Neural crest cell (in vitro differentiated cells): ENCODE results near the gene AUH. TPM values are rescaled to one million over a fixed set of nuclear protein-coding genes. Genes with fewer than 3 reads are reported as not detected.
A peak's percentile ranks its signal among the peaks of the same experiment; 100 is the strongest.

Experiments used
- DNase-seq: peaks from one replicate; pipeline ENCODE4 v3.0.0; 2021; ENCODE audit warnings: low read depth, mixed read lengths, low spot score
- H3K27ac Mint-ChIP-seq: one replicate; pipeline ENCODE4 v1.8.0; 2021; ENCODE audit warnings: mild to moderate bottlenecking, mixed read lengths; ENCODE audit not compliant: unreplicated experiment
- H3K27me3 Mint-ChIP-seq: 2 replicates; pipeline ENCODE4 v1.8.0; 2021; ENCODE audit warnings: low read depth, mild to moderate bottlenecking, mixed read lengths
- H3K36me3 Mint-ChIP-seq: 2 replicates; pipeline ENCODE4 v1.8.0; 2021; ENCODE audit warnings: low read depth, mild to moderate bottlenecking, mixed read lengths
- H3K4me1 Mint-ChIP-seq: 2 replicates; pipeline ENCODE4 v1.8.0; 2021; ENCODE audit warnings: mixed read lengths
- H3K4me3 Mint-ChIP-seq: one replicate; pipeline ENCODE4 v1.8.0; 2021; ENCODE audit warnings: mild to moderate bottlenecking, mixed read lengths
- H3K9me3 Mint-ChIP-seq: 2 replicates; pipeline ENCODE4 v1.8.0; 2021; ENCODE audit warnings: mixed read lengths
- long read RNA-seq: library from polyadenylated mRNA; unstranded; transcript quantifications from one replicate; pipeline ENCODE4 v2.0.0, GENCODE V29; 2020
- total RNA-seq: library from RNA; stranded (reverse); gene quantifications from 2 replicates; pipeline ENCODE4 v1.2.1, GENCODE V29; 2021
- TF ChIP-seq, protein P1 (sequence below): fragments of 200-600 bp; sonication (generic); conservative IDR thresholded peaks from 2 replicates; pipeline ENCODE4 v1.5.0; 2021; ENCODE audit warnings: antibody characterized with exemption, mild to moderate bottlenecking

The AUH gene, protein sequence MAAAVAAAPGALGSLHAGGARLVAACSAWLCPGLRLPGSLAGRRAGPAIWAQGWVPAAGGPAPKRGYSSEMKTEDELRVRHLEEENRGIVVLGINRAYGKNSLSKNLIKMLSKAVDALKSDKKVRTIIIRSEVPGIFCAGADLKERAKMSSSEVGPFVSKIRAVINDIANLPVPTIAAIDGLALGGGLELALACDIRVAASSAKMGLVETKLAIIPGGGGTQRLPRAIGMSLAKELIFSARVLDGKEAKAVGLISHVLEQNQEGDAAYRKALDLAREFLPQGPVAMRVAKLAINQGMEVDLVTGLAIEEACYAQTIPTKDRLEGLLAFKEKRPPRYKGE
- 10.8 and 10.9 TPM in 2 replicates for total RNA-seq
- long read RNA-seq, partial matches to known transcripts = 1 of 3 reads
- long read RNA-seq, other reads (novel, unspliced or antisense) = 1 of 3 reads

DNA sequence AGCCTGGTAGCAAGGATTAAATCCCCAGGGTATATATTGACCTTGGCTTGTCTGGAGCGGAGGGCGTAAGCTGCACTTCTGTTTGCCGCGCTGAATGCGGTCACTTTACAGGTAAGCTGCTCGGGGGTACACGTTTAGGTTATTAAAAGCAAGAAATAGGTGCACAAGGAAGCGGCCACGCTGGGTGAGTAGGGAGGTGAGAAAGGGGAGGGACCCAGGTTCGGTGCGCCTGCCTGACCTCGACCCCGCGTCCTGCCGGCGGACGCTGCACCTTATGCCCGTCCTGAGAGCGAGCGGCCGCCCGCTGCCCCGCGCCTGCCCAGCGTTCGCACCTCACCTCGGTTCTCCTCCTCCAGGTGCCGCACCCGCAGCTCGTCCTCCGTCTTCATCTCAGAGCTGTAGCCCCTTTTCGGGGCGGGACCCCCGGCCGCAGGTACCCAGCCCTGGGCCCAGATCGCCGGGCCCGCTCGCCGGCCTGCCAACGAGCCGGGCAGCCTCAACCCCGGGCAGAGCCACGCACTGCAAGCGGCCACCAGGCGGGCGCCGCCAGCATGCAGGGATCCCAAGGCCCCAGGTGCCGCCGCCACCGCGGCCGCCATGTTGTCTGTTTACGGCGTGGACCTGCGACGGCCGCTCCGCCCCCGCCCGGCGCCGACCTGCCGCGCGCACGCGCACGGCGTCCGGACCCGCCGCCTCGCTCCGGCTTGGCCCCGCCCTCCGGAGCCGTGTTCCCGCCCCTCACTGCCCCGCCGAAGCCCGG, at the start of gene AUH:
Gene AUH (minus strand): TSS at position 628 of the 760 bp plus-strand sequence. CDS start 29 bp downstream, at position 599.
- no peaks in the 10 kb centered on the region for H3K36me3 Mint-ChIP-seq
- TF ChIP-seq, protein P1, sequence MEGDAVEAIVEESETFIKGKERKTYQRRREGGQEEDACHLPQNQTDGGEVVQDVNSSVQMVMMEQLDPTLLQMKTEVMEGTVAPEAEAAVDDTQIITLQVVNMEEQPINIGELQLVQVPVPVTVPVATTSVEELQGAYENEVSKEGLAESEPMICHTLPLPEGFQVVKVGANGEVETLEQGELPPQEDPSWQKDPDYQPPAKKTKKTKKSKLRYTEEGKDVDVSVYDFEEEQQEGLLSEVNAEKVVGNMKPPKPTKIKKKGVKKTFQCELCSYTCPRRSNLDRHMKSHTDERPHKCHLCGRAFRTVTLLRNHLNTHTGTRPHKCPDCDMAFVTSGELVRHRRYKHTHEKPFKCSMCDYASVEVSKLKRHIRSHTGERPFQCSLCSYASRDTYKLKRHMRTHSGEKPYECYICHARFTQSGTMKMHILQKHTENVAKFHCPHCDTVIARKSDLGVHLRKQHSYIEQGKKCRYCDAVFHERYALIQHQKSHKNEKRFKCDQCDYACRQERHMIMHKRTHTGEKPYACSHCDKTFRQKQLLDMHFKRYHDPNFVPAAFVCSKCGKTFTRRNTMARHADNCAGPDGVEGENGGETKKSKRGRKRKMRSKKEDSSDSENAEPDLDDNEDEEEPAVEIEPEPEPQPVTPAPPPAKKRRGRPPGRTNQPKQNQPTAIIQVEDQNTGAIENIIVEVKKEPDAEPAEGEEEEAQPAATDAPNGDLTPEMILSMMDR = peak; percentile 49
- H3K9me3 Mint-ChIP-seq = peaks cover 5% of the 10 kb centered on the region
- peak within 1 kb of the TSS; percentile 96 for H3K27ac Mint-ChIP-seq
- DNase-seq = peak; percentile 85
- peak within 1 kb of the TSS; percentile 98 for H3K4me3 Mint-ChIP-seq
- H3K27me3 Mint-ChIP-seq = no peaks in the 10 kb centered on the region
- H3K4me1 Mint-ChIP-seq = peaks cover 20% of the 10 kb centered on the region

DNA sequence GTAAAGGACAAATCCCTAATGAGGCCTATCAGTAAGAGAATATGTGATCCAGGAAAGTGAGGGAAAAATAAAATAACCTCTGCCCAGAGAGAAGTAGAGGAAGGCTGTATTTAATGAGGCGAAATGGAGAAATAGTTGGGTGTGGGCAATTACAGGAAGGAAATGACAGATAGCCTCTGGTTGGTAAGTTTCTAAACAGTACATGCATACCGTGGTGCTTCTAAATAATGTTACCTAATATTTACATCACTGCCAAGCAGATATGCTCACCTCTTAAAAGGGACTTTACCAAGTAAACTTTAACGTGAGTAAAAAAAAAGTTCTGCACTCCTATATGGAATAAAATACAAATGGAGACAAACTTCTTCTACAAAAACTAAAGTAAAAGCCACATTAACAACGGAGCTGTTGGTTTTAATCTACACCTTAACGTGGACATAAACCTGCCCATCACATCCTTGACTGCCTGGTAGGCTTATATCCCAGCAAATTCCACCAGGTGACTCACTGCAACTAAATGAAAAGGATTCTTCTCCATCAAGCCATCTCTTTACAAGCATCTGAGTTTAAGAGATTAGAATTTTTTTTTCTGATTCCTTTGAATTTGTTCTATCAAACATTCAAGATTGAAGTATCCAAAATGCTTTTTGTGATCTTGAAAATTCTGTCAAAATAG, 49.5 kb upstream of the AUH start:
- TF ChIP-seq, protein P1 = no peak
- Mint-ChIP-seq H3K4me3 (no peak overlapping the region), H3K4me1 (no peaks in the 10 kb centered on the region), H3K27me3 (no peaks in the 10 kb centered on the region), H3K36me3 (peaks cover 18% of the 10 kb centered on the region), H3K9me3 (no peaks in the 10 kb centered on the region), H3K27ac (no peak overlapping the region)
- no peak for DNase-seq

DNA sequence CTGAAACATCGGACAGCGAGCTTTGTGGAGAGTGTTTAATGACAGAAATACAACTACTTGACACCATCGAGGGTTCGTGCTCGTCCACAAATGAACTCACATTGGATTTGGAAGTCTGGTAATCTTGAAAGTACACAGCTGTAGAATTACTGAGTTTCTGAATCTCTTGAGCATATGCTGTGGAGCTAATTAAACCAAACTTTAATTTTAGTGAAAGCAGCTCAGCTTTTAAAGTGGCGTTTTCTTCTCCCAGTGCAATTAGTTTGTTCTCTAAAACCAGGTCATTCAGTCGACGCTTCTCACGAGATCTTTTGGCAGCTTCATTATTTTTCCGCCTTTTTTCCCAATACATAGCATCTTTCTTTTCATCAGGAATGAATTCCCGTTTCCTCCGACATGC, 48.4 kb upstream of the AUH start:
- DNase-seq = no peak
- Mint-ChIP-seq H3K4me3 (no peak overlapping the region), H3K27ac (no peak overlapping the region), H3K4me1 (no peaks in the 10 kb centered on the region), H3K36me3 (peaks cover 18% of the 10 kb centered on the region), H3K27me3 (no peaks in the 10 kb centered on the region), H3K9me3 (no peaks in the 10 kb centered on the region)
- TF ChIP-seq, protein P1 = no peak

DNA sequence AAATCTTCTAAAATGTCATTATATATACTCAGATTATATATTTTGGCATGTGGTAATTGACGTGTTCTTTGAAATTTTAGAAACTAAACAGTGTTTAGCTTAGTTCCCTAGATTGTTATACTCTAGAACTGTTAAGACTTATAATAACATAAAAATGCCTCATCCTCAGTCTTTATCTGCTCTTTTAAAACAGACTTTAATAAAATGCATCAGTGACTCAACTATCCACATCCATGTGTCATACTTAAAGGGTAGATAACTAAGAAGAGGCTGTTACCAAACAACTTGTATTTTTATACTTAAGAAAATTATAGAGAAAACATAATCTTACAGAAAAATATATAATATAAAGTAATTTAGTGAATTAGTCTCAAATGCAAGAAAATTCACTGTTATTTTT, 46.8 kb upstream of the AUH start:
- TF ChIP-seq, protein P1 = no peak
- H3K27ac Mint-ChIP-seq = no peak overlapping the region
- H3K4me3 Mint-ChIP-seq = no peak overlapping the region
- no peaks in the 10 kb centered on the region for H3K4me1 Mint-ChIP-seq
- peaks cover 18% of the 10 kb centered on the region for H3K36me3 Mint-ChIP-seq
- DNase-seq = no peak
- no peaks in the 10 kb centered on the region for H3K9me3 Mint-ChIP-seq
- no peaks in the 10 kb centered on the region for H3K27me3 Mint-ChIP-seq

DNA sequence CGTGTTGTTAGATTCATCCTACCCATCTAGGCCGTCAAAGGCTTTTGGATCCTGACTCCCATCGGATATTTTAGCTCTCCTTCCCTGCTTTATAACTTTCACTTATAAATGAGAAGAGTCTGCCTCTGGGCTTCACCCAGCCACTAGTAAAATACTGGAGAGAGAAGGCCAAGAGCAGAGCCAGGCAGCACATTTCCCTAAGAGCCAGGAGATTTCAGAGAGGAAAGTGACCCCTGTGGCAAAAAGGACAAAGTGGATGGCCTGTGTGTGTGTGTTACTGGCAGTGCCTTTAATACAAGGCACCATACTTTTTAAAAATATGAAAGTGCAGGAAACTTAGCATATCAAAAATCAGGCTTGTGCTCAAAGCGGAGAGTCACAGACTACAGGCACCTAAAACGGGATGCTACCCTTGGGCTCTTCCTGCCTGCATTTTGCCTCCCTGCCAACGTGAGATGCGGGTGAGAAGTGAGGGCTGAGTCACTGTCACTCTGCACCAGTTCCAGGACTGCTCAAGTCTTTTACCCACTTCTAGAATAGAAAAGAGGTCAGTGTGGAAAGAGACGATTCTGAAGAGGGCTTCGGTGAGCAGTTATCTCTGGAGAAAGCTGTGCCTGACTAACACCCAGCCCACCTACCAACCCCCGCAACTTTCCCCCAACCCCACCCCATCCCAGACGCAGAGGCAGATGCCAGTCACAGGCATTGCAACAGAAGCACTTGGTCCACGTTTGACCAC, 46.0 kb upstream of the AUH start:
- Mint-ChIP-seq H3K36me3 (peaks cover 18% of the 10 kb centered on the region), H3K27me3 (no peaks in the 10 kb centered on the region), H3K9me3 (no peaks in the 10 kb centered on the region), H3K27ac (no peak overlapping the region), H3K4me3 (no peak overlapping the region), H3K4me1 (no peaks in the 10 kb centered on the region)
- TF ChIP-seq, protein P1 = no peak
- no peak for DNase-seq
